GM12891 (cell line): ENCODE results near the gene TACC3.

Experiments used
- DNase-seq: peaks from one replicate; pipeline ENCODE4 v3.0.0; 2011; ENCODE audit warnings: low spot score; ENCODE audit not compliant: insufficient read length
- FAIRE-seq: peaks from 2 replicates; lab custom pipeline; 2011; peaks lifted over from hg19 to GRCh38; lab: Jason Lieb, UNC
- PAX5 ChIP-seq: IDR thresholded peaks from 2 replicates; pipeline ENCODE4 v1.6.1; 2011; ENCODE audit warnings: low read length, moderate library complexity, mild to moderate bottlenecking; ENCODE audit not compliant: insufficient read depth, severe bottlenecking
- POLR2A ChIP-seq: IDR thresholded peaks from 2 replicates; pipeline ENCODE4 v1.6.1; 2011; ENCODE audit warnings: low read depth, low read length, control low read depth
- POLR2AphosphoS5 ChIP-seq: IDR thresholded peaks from 2 replicates; pipeline ENCODE4 v1.6.1; 2011; ENCODE audit warnings: low read depth, low read length, control low read depth
- POU2F2 ChIP-seq: IDR thresholded peaks from 2 replicates; pipeline ENCODE4 v1.6.1; 2011; ENCODE audit warnings: low read depth, mild to moderate bottlenecking, control low read depth, low read length, moderate library complexity
- SPI1 ChIP-seq: IDR thresholded peaks from 2 replicates; pipeline ENCODE4 v1.6.1; 2011; ENCODE audit warnings: low read depth, low read length, control low read depth
- TAF1 ChIP-seq: IDR thresholded peaks from 2 replicates; pipeline ENCODE4 v1.6.1; 2011; ENCODE audit warnings: low read depth, low read length, control low read depth

Gene TACC3

GRCh38 chr4:1732911-1733310, 11.6 kb downstream of the TACC3 start:
- TF ChIP-seq TAF1 (no peak), SPI1 (no peak), POLR2A (no peak), POLR2AphosphoS5 (no peak), PAX5 (no peak), POU2F2 (no peak)
- DNase-seq (no peak), FAIRE-seq (no peak)

DNA sequence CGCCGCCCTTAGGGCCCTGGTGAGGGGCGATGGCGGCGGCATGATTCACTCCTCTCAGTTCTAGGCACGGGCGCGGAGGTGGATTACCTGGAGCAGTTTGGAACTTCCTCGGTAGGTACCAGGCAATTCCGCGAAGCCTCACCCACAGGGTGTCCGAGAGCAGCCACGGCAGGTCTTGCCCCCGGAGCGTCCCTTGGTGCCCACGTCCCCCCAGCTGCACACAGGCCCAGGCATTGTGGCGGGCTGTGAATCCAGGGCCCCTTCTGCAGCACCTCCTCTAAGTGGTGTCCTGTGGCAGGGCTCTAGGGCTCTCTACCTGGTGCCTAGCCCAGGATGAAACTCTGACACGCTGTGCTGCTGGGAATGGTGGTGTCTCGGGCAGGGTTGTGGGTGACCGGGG, 13.9 kb downstream of the TACC3 start:
- FAIRE-seq (no peak), DNase-seq (no peak)
- TF ChIP-seq TAF1, result no peak
- no peak for TF ChIP-seq POU2F2
- TF ChIP-seq PAX5, result no peak
- TF ChIP-seq POLR2AphosphoS5, result no peak
- no peak for TF ChIP-seq POLR2A
- TF ChIP-seq SPI1, result no peak

DNA sequence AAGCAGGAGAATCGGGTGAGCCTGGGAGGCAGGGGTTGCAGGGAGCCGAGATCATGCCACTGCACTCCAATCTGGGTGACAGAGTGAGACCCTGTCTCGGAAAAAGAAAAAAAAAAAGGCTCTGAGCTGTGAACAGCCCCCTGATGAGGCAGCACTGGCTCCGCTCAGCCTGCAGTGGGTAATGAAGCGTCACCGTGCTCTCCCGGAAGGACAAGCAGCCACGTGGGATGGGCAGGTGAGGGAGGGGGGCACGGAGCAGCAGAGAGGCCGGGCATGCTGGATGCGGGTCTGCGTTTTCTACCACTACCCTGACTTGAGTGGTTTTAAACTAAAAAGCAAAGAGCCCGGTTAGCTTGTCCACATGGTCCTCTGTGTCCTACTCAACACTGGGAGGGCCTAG, 15.5 kb downstream of the TACC3 start:
- DNase-seq (no peak), FAIRE-seq (no peak)
- TF ChIP-seq POU2F2 (no peak), SPI1 (no peak)

GRCh38 chr4:1737666-1738065, 16.3 kb downstream of the TACC3 start:
- FAIRE-seq (no peak), DNase-seq (no peak)
- TF ChIP-seq POLR2AphosphoS5 (no peak), TAF1 (no peak), SPI1 (no peak), POLR2A (no peak), POU2F2 (no peak), PAX5 (no peak)

DNA sequence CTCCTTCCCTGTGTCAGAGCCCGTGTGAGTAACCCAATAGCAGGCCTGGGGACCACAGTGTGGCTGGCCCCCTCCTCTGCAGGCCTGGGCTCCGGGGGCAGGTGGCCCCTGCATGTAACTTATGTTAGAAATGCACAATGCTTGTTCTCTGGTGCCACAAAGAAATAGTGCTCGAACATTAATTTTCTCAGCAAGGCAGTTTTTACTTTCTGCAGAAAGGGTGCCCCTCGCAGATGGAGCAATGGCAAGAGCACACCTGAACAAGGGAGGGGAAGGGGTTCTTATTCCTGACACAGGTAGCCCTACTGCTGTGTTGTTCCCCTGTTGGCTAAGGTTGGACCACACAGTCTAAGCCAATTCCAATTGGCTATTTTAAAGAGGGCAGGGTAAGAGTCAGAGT, 17.1 kb downstream of the TACC3 start:
- DNase-seq (no peak), FAIRE-seq (peak; percentile 9)
- TF ChIP-seq POLR2AphosphoS5 (no peak), POU2F2 (no peak)

DNA sequence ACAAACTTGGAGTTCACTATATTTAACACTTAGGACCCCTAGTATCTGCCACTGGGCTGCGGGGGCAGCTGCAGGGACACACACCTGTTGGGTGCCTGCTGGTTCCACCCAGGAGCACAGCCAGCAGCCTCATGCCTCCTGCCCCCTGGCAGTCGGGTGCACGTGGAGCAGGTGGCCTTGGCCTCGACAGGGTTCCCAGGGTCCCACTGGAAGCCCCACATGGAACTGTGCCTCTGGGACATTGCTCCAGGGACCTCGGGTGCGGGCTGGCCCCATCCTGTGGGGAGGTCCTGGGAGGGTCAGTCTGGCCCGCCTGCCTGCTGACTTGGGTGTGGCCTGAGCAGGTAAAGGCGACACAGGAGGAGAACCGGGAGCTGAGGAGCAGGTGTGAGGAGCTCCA, 18.0 kb downstream of the TACC3 start:
- no peak for DNase-seq
- TF ChIP-seq POLR2A (no peak), SPI1 (no peak), TAF1 (no peak), PAX5 (no peak), POU2F2 (no peak), POLR2AphosphoS5 (no peak)
- no peak for FAIRE-seq

DNA sequence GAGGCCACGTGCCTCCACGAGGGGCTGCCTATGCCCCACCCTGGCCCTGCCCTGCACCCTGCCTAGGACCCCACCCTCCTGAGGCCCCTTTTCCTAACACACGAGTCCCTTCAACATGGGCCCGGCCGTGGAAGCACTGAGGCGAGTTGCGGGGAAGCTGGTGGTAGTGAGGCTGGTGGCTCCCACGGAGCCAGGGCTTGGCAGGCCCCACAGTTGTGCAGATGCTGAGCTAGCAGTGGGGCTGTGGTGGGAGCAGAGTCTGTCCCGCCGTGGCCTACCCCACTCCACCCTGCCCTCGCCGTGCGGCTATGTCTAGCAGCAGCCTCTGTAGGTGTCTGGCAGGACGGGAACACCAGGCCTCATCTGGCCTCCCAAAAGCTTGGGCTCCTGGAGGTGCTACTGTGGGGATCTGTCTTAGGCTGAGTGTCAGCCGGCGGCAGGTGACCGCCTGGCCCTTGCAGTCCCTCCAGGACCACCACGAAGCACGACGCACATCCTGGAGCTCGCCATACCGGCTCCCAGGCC, 18.8 kb downstream of the TACC3 start:
- FAIRE-seq (no peak), DNase-seq (no peak)
- TF ChIP-seq SPI1 (no peak), PAX5 (no peak), POU2F2 (no peak), POLR2AphosphoS5 (no peak), POLR2A (no peak), TAF1 (no peak)

- no peak for TF ChIP-seq POLR2AphosphoS5
- TF ChIP-seq TAF1, result no peak
- DNase-seq (no peak), FAIRE-seq (no peak)
Measured at GRCh38 chr4:1741208-1741607, 19.9 kb downstream of the TACC3 start.

GRCh38 chr4:1743551-1743950, 22.2 kb downstream of the TACC3 start:
- no peak for TF ChIP-seq PAX5
- no peak for TF ChIP-seq TAF1
- TF ChIP-seq POLR2A, result no peak
- TF ChIP-seq POU2F2, result no peak
- TF ChIP-seq POLR2AphosphoS5, result no peak
- TF ChIP-seq SPI1, result no peak
- DNase-seq (no peak), FAIRE-seq (no peak)

- FAIRE-seq (no peak), DNase-seq (no peak)
- no peak for TF ChIP-seq SPI1
- no peak for TF ChIP-seq POLR2A
- TF ChIP-seq POU2F2, result no peak
Measured at GRCh38 chr4:1743975-1744374, 22.7 kb downstream of the TACC3 start.

DNA sequence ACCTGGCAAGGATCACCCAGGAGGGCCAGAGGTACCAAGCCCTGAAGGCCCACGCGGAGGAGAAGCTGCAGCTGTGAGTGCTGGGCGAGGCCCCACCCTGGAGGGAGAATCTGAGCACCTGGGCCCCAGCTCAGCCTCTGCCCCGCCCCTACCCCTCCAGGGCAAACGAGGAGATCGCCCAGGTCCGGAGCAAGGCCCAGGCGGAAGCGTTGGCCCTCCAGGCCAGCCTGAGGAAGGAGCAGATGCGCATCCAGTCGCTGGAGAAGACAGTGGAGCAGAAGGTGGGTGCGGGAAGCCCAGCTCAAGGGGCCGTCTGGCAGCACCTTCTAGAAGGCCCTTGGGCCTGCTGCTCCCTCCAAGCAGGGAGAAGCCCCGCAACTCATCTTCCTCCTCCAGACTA, 23.2 kb downstream of the TACC3 start:
- TF ChIP-seq TAF1, result no peak
- no peak for TF ChIP-seq PAX5
- TF ChIP-seq SPI1, result no peak
- DNase-seq (no peak), FAIRE-seq (no peak)
